NOMO-1 treated with DMSO at 0.1 percent for 48 hours (cell line): ENCODE measurements around the gene ZNF281.
"Not testable (repeated sequence)": the region's sequence is repeated elsewhere in the genome, so short reads cannot be mapped to it uniquely, and the experiment has no call there.

ENCODE experiments used
- DNase-seq: peaks from one replicate; lab custom pipeline; 2025; ENCODE audit not compliant: unreplicated experiment; lab: John Stamatoyannopoulos, UW

The ZNF281 gene

GRCh38 chr1:200365897-200366426 is 43.9 kb downstream of the ZNF281 start:
- peak; percentile 41 for DNase-seq

GRCh38 chr1:200364831-200365230 is 45.0 kb downstream of the ZNF281 start:
- no peak for DNase-seq

GRCh38 chr1:200364091-200364759 is 45.6 kb downstream of the ZNF281 start:
- no peak for DNase-seq

- DNase-seq, result peak; percentile 66
These were observed 46.4 kb downstream of the ZNF281 start for GRCh38 chr1:200363264-200363933.

GRCh38 chr1:200362421-200362820 is 47.4 kb downstream of the ZNF281 start:
- DNase-seq, result no peak

GRCh38 chr1:200359610-200360163 is 50.1 kb downstream of the ZNF281 start:
- peak; percentile 24 for DNase-seq

GRCh38 chr1:200357925-200358324 is 51.9 kb downstream of the ZNF281 start:
- not testable (repeated sequence) for DNase-seq

- DNase-seq, result peak; percentile 77
These were observed 54.0 kb downstream of the ZNF281 start for GRCh38 chr1:200355801-200356200.
